ENCODE data around the gene HNRNPU. TPM values are rescaled to one million over a fixed set of nuclear protein-coding genes. Genes with fewer than 3 reads are reported as not detected.
A peak's percentile ranks its signal among the peaks of the same experiment; 100 is the strongest.

HNRNPU gene
- total RNA-seq, 2 experiments from 2014 or later: 521 to 532 TPM

DNA sequence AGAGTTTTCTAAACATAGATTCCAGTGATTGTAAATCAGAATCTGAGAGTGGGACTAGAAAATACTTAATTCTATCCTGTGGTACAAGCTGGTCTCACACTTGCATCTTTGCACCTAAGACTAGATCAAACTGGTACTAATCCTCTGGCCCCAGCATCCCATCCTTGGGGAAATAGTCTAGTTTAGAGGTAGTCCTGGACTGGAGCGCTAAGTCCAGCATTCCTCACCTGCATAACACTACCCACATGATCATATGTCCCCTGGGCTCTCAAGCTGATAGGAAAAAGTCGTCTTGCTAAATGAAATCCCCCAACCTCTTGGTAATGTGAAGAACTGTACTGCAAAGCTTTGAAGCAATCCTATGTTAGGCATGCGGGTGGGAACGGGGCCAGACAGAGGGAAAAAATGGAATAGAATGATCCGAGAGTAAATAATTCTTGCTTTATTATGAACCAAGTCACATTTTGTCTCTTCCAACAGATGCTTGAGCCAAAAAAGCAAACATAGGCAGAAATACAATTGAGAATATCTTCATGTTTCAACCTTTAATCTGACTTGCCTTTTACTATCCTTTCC, 24.0 kb downstream of the HNRNPU start:
- ChIA-PET CTCF (interaction anchor here (1.2 to 2.1 kb wide), 6 partner anchors 9 to 24 kb away, joined by 3 to 9 read pairs (median 6); partner anchors contain the start of gene HNRNPU), POLR2A (interaction anchor here (0.6 to 1.5 kb wide), 5 partner anchors 10 to 131 kb away, joined by 3 to 4 read pairs (median 3); no protein-coding TSS in a partner anchor)
- H3K4me3 Mint-ChIP-seq: no peak overlapping the region
- peaks cover 62% of the 10 kb centered on the region for H3K4me1 Mint-ChIP-seq
- no peak for ATAC-seq
- H3K27ac Mint-ChIP-seq: peak overlapping the region; percentile 51
- peaks cover 82% of the 10 kb centered on the region for H3K36me3 Mint-ChIP-seq (ENCODE audit: low read depth)
- H3K27me3 Mint-ChIP-seq: no peaks in the 10 kb centered on the region
- DNase-seq: no peak
- intact Hi-C loops (cut with DNase I, micrococcal nuclease): no loop called here
- no peaks in the 10 kb centered on the region for H3K9me3 Mint-ChIP-seq (ENCODE audit: low read depth)

DNA sequence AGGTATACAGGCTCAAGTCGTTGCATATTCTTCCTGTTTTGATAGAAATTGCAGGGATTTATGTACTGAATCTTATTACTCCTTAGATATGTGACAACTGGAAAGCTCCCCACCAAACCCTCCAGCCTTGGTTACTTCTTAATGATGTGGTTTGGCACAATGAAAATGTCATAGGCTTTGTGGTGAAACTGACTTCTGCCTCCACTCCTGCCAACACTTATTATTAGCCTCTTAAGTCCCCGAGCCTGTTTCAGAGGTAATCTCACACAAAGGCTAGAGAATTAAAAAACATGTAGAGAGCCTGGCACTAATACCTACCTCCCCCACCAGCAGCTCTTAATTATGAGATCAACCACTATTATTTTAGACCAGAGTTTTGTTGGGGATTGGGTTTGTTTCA, 24.7 kb downstream of the HNRNPU start:
- intact Hi-C loops (cut with DNase I, micrococcal nuclease): loop anchor here (10.0 kb wide), 3 partner anchors 205 to 1725 kb away; partner anchors contain the start of genes CNST (in 1 of the 2) and TFB2M (in 1 of the 2)
- POLR2A ChIA-PET: interaction anchor here (0.6 to 1.5 kb wide), 6 partner anchors 10 to 131 kb away, joined by 3 to 5 read pairs (median 3); no protein-coding TSS in a partner anchor
- CTCF ChIA-PET: interaction anchor here (0.9 to 2.1 kb wide), 7 partner anchors 9 to 24 kb away, joined by 3 to 9 read pairs (median 5); partner anchors contain the start of gene HNRNPU
- ATAC-seq (no peak), DNase-seq (no peak)
- Mint-ChIP-seq H3K36me3 (ENCODE audit: low read depth) (peaks cover 79% of the 10 kb centered on the region), H3K27ac (no peak overlapping the region), H3K27me3 (no peaks in the 10 kb centered on the region), H3K4me1 (peaks cover 59% of the 10 kb centered on the region), H3K4me3 (no peak overlapping the region), H3K9me3 (ENCODE audit: low read depth) (no peaks in the 10 kb centered on the region)

DNA sequence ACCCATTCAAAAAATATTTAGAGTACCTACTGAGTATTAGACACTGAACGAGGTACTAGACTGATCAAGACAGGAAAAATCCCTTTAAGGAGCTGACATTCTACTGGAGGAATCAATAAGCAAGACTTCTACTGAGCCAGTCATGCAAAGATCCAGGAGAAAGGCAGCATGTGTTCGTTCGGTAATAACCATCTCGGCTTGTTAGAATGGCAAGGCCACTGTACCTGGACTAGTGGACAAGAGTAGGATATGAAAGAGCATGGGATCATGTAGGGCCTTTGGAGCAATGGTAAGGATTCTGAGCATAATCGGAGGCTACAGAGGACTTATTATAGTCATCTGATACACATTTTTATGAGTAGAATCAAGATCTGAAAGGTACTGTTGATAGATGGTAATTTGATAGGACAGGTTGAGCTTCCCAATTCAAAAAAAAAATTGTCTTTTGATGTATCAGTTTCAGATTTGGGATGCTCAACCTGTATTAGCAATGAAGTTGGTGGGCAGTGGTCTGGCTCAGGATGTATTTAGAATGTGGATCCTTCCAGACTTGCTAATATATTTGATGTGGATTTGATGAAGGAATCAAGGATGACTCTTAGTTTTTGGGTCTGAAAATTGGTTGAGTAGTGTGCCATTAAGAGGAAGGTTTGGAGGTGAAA, 26.6 kb downstream of the HNRNPU start:
- Mint-ChIP-seq H3K4me3 (peak overlapping the region; percentile 80), H3K4me1 (peaks cover 51% of the 10 kb centered on the region), H3K9me3 (ENCODE audit: low read depth) (no peaks in the 10 kb centered on the region), H3K27me3 (no peaks in the 10 kb centered on the region), H3K36me3 (ENCODE audit: low read depth) (peaks cover 63% of the 10 kb centered on the region), H3K27ac (peak overlapping the region; percentile 88)
- ChIA-PET POLR2A (interaction anchor here (0.6 to 4.5 kb wide), 6 partner anchors 9 to 205 kb away, joined by 4 to 74 read pairs (median 5); partner anchors contain the start of gene HNRNPU), CTCF (interaction anchor here (0.6 to 2.6 kb wide), 6 partner anchors 10 to 473 kb away, joined by 3 to 20 read pairs (median 4); no protein-coding TSS in a partner anchor)
- DNase-seq (no peak), ATAC-seq (no peak)
- intact Hi-C loops (cut with DNase I, micrococcal nuclease): loop anchor here (10.0 kb wide), 3 partner anchors 207 to 1727 kb away; partner anchors contain the start of genes CNST (in 1 of the 2) and TFB2M (in 1 of the 2)

DNA sequence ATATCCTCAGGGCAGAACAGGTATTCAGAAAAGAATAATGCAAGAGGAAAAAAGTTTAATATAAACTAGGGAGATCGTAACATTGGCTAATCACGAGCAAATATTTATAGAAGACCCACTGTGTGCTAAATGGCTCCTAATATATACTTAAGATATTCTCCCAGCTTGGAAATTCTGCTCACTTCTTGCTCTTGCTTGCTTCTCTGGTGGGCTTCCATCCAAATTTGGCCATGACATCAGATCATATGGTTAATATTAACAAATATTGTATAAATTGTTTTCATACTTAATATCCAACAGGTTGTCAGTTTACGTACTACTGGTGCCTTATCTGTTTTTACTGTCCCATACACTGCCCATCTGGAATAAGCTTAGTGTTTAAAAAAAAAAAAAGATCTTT, 27.8 kb downstream of the HNRNPU start:
- DNase-seq (no peak), ATAC-seq (no peak)
- Mint-ChIP-seq H3K27me3 (no peaks in the 10 kb centered on the region), H3K27ac (peak overlapping the region; percentile 88), H3K9me3 (ENCODE audit: low read depth) (no peaks in the 10 kb centered on the region), H3K4me3 (peak overlapping the region; percentile 80), H3K4me1 (peaks cover 49% of the 10 kb centered on the region), H3K36me3 (ENCODE audit: low read depth) (peaks cover 55% of the 10 kb centered on the region)
- CTCF ChIA-PET: interaction anchor here (0.9 to 3.3 kb wide), 8 partner anchors 12 to 206 kb away, joined by 4 to 20 read pairs (median 8); no protein-coding TSS in a partner anchor
- POLR2A ChIA-PET: interaction anchor here (1.0 to 4.5 kb wide), 6 partner anchors 8 to 206 kb away, joined by 3 to 74 read pairs (median 5); partner anchors contain the start of gene HNRNPU
- intact Hi-C loops (cut with DNase I, micrococcal nuclease): loop anchor here (10.0 kb wide), 3 partner anchors 208 to 1728 kb away; partner anchors contain the start of genes CNST (in 1 of the 2) and TFB2M (in 1 of the 2)

DNA sequence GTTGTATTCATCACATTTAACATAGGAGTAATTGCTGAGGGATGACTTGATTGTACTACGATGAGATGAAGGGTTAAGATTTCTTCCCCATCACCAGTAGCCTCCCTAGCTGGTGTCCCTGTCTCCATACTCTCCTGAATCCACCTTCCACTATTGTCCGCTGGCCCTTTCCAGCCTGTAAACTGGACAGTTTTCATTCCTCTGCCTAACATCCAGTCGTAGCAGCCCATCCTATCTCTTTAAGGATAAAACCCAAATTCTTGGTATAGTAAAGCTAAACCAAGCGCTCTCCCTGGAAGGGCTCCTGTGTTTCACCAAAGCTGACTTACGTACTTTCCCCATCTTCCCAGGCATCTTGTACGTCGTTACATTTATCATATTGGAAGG, 28.2 kb downstream of the HNRNPU start:
- Mint-ChIP-seq H3K4me3 (peak overlapping the region; percentile 80), H3K27me3 (no peaks in the 10 kb centered on the region), H3K27ac (peak overlapping the region; percentile 88), H3K4me1 (peaks cover 46% of the 10 kb centered on the region), H3K36me3 (ENCODE audit: low read depth) (peaks cover 50% of the 10 kb centered on the region), H3K9me3 (ENCODE audit: low read depth) (no peaks in the 10 kb centered on the region)
- ATAC-seq (no peak), DNase-seq (no peak)
- CTCF ChIA-PET: interaction anchor here (0.9 to 3.6 kb wide), 8 partner anchors 12 to 206 kb away, joined by 4 to 29 read pairs (median 10); partner anchors contain the start of gene HNRNPU
- POLR2A ChIA-PET: interaction anchor here (0.6 to 4.5 kb wide), 6 partner anchors 8 to 1273 kb away, joined by 3 to 74 read pairs (median 5); partner anchors contain the start of gene HNRNPU
- intact Hi-C loops (cut with DNase I, micrococcal nuclease): loop anchor here (10.0 kb wide), 3 partner anchors 209 to 1729 kb away; partner anchors contain the start of genes CNST (in 1 of the 2) and TFB2M (in 1 of the 2)

DNA sequence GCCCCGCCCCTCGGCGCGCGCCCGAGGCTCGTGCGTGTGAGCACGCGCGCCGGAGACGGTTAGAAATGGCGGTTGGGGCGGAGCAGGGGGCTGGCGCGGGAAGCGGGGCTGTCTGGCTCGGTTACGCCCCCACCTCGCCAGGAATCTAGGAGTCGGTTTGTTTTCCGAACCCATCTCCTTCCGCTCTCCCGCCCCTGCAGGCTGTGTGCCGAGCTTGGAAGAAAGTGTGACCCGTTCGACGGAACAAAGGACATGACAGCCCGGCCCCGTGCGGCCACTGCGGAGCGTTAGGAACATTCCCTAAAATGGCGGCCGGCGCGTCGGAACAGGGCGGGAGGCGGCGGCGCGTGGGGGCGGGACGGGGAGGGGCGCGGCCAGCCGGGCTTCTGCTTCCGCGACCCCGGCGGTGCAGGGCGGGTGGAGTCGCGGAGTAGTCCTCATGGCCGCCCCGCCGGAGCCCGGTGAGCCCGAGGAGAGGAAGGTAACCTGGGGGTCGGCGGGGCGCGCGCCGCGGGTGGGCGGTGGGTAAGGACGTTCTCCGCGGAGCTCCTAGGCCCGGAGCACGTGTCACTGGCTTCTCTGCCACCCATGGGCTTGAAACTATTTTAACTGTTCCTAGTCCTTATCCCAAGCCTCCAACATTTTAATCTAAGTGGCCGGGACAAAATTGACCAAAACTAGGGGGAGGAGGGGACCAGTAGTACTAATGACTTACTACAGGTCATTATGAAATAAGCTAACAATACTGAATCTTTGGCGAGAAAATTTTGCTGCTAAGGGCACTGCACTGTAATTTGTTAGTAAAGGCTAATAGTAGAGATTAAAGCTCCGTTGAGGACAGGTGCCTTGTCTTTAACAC, 28.8 kb downstream of the HNRNPU start, which contains the start of gene COX20:
TSS of gene COX20 (plus strand) at position 383 of the 859 bp plus-strand sequence. CDS start at position 440, 57 bp downstream.
- ATAC-seq: peak; percentile 60
- intact Hi-C loops (cut with DNase I, micrococcal nuclease): loop anchor here (1.0 to 10.0 kb wide), 15 partner anchors 28 to 1729 kb away; partner anchors contain the start of genes AKT3 (in 1 of the 2), CEP170 (in 1 of the 2), CNST (in 1 of the 2) and DESI2 (in 1 of the 2)
- peaks cover 44% of the 10 kb centered on the region for H3K36me3 Mint-ChIP-seq (ENCODE audit: low read depth)
- H3K9me3 Mint-ChIP-seq (ENCODE audit: low read depth): no peaks in the 10 kb centered on the region
- peak; percentile 92 for DNase-seq
- no peaks in the 10 kb centered on the region for H3K27me3 Mint-ChIP-seq
- H3K4me3 Mint-ChIP-seq: peak within 1 kb of the TSS; percentile 80
- CTCF ChIA-PET: interaction anchor here (0.9 to 3.6 kb wide), 9 partner anchors 13 to 207 kb away, joined by 4 to 29 read pairs (median 9); partner anchors contain the start of gene HNRNPU
- H3K4me1 Mint-ChIP-seq: peaks cover 43% of the 10 kb centered on the region
- peak within 1 kb of the TSS; percentile 99 for H3K27ac Mint-ChIP-seq
- POLR2A ChIA-PET: interaction anchor here (0.6 to 4.5 kb wide), 8 partner anchors 9 to 1272 kb away, joined by 3 to 74 read pairs (median 4); partner anchors contain the start of gene HNRNPU

DNA sequence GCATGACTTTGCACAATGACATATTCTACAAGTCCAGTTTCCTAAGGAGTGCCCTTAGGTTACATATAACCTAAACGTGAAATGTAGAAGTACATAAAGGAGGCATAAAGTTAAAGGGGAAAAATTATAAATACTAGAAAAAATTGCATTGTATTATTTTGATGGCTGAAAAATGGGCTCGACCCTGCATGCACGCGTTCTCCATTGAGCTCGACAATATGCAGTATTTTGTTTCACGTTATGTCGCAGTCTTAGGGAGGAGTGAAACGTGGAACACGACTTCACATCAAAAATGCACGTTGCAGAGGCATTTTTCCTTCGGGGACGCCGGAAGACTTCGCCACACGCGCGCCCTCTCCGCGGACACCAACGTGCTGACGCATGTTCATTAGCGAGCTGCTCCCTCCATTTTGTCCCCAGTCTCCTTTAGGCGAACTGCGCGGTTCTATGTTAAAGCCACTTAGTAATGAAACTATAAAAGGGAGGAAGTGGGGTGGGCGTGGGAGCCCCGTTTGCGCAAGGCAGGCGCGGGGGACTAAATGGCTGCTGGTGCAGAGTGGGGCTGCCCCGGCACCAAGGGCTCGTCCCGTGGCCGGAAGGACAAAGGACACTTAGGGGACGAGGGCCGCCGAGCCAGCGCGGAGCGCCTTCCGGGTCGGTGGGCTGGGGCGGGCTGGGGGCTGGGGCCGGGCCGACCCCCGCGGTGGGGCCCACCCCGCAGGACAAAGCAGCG, 29.6 kb downstream of the HNRNPU start:
- Mint-ChIP-seq H3K27ac (peak overlapping the region; percentile 97), H3K4me3 (peak overlapping the region; percentile 80), H3K9me3 (ENCODE audit: low read depth) (no peaks in the 10 kb centered on the region), H3K4me1 (peaks cover 40% of the 10 kb centered on the region), H3K27me3 (no peaks in the 10 kb centered on the region), H3K36me3 (ENCODE audit: low read depth) (peaks cover 38% of the 10 kb centered on the region)
- ATAC-seq (peak; percentile 66), DNase-seq (peak; percentile 94)
- ChIA-PET CTCF (interaction anchor here (1.0 to 3.6 kb wide), 10 partner anchors 15 to 235 kb away, joined by 3 to 29 read pairs (median 4); partner anchors contain the start of gene HNRNPU), POLR2A (interaction anchor here (0.6 to 4.5 kb wide), 6 partner anchors 19 to 234 kb away, joined by 3 to 74 read pairs (median 4); partner anchors contain the start of gene HNRNPU)
- intact Hi-C loops (cut with DNase I, micrococcal nuclease): loop anchor here (1.0 to 10.0 kb wide), 17 partner anchors 29 to 1730 kb away; partner anchors contain the start of genes AKT3 (in 1 of the 2), CEP170 (in 1 of the 2), CNST (in 1 of the 2) and DESI2 (in 1 of the 2)

DNA sequence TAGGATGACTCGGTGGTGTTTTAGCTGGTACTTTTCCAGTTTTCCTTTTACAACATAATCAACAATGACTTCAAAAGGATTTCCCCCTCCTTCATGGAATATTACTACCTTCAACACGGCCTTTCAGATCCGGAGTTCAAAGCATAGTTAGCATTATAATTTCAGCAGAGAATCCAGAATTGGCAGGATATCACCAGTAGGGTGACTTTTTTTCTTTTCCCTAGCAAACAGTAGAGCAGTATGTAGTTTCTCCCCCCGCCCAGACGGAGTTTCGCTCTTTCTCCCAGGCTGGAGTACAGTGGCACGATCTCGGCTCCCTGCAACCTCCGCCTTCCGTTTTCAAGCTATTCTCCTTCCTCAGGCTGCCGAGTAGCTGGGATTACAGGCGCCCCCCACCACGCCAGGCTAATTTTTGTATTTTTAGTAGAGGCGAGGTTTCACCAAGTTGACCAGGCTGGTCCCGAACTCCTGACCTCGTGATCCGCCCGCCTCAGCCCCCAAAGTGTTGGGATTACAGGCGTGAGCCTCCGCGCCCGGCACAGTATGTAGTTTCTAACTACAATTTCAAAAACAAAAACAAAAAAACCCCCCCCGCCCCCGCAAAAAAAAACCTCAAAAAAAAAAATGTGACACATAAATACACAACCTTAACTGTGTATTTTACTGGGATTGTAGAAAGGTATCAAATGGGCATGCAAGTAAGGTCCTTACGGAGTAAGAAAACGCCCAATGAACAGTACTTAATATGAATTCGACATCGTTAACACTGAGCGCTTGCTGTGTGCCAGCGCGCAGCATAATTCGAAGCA, 30.4 kb downstream of the HNRNPU start:
- H3K4me3 Mint-ChIP-seq: peak overlapping the region; percentile 80
- intact Hi-C loops (cut with DNase I, micrococcal nuclease): loop anchor here (1.0 to 10.0 kb wide), 9 partner anchors 33 to 1731 kb away; partner anchors contain the start of genes CEP170 (in 1 of the 2), CNST (in 1 of the 2) and TFB2M (in 1 of the 2)
- H3K9me3 Mint-ChIP-seq (ENCODE audit: low read depth): no peaks in the 10 kb centered on the region
- ATAC-seq (peak; percentile 15), DNase-seq (peak; percentile 70)
- peak overlapping the region; percentile 97 for H3K27ac Mint-ChIP-seq
- ChIA-PET POLR2A (interaction anchor here (0.8 to 4.5 kb wide), 5 partner anchors 20 to 234 kb away, joined by 3 to 74 read pairs (median 4); partner anchors contain the start of gene HNRNPU), CTCF (interaction anchor here (0.8 to 3.6 kb wide), 13 partner anchors 9 to 234 kb away, joined by 3 to 29 read pairs (median 4); partner anchors contain the start of gene HNRNPU)
- H3K36me3 Mint-ChIP-seq (ENCODE audit: low read depth): peaks cover 30% of the 10 kb centered on the region
- no peaks in the 10 kb centered on the region for H3K27me3 Mint-ChIP-seq
- H3K4me1 Mint-ChIP-seq: peaks cover 33% of the 10 kb centered on the region

All from activated CD4-positive, alpha-beta T cell treated with anti-CD3 and anti-CD28 coated beads for 36 hours (primary cell).